Endothelial cell of umbilical vein (primary cell): ENCODE results near the gene VWA7. TPM values are rescaled to one million over a fixed set of nuclear protein-coding genes. Genes with fewer than 3 reads are reported as not detected.
A peak's percentile ranks its signal among the peaks of the same experiment; 100 is the strongest.

Source experiments
- BruUV-seq: library from RNA; stranded (reverse); fragments of 400-500 nt; replicated peaks from 2 replicates; lab custom pipeline; 2021; lab: Mats Ljungman, UMichigan
- CTCF ChIA-PET: fragments of 300-600, 350-600 bp; sonication (Branson Sonifier 250); formaldehyde crosslinking; loops from one replicate; lab custom pipeline; 2021; ENCODE audit warnings: antibody characterized with exemption, inconsistent platforms; lab: Charles Lee
- POLR2A ChIA-PET: fragments of 300-600, 350-600 bp; sonication (Branson Sonifier 250); formaldehyde crosslinking; loops from one replicate; lab custom pipeline; 2021; ENCODE audit warnings: antibody characterized with exemption, inconsistent platforms; lab: Charles Lee
- DNase-seq: peaks from one replicate; pipeline ENCODE4 v3.0.0-alpha.2; 2011; ENCODE audit warnings: low read depth, low spot score
- FAIRE-seq: peaks from 2 replicates; lab custom pipeline; 2011; peaks lifted over from hg19 to GRCh38; lab: Jason Lieb, UNC
- H2AFZ ChIP-seq: 2 replicates; pipeline ENCODE4 v1.6.0; 2012; ENCODE audit warnings: low read depth, low read length, control low read depth, inconsistent platforms
- H3K27ac ChIP-seq: 2 replicates; pipeline ENCODE4 v1.5.1; 2011; ENCODE audit warnings: low read depth, mild to moderate bottlenecking, control low read depth, low read length, moderate library complexity; ENCODE audit not compliant: insufficient read depth
- H3K27me3 ChIP-seq, 2 experiments: 2 replicates each; pipeline versions ENCODE4 v1.6.0 to v1.6.1; 2011; ENCODE audit warnings: low read length in 2 of 2, mixed read lengths in 1 of 2; ENCODE audit not compliant: control insufficient read depth in 2 of 2, insufficient read depth in 2 of 2
- H3K36me3 ChIP-seq, 2 experiments: 2 replicates in 1 of 2; 3 replicates in 1 of 2; pipeline ENCODE4 v1.5.1; 2011; ENCODE audit warnings: low read length in 2 of 2, mild to moderate bottlenecking in 1 of 2, moderate library complexity in 1 of 2; ENCODE audit not compliant: control insufficient read depth in 2 of 2, insufficient read depth in 2 of 2; ENCODE audit errors: extremely low read depth in 1 of 2
- H3K4me1 ChIP-seq: 3 replicates; pipeline ENCODE4 v1.5.1; 2011; ENCODE audit warnings: mild to moderate bottlenecking, low read length; ENCODE audit not compliant: control insufficient read depth, insufficient read depth; ENCODE audit errors: extremely low read depth
- H3K4me2 ChIP-seq: 2 replicates; pipeline ENCODE4 v1.6.1; 2011; ENCODE audit warnings: low read length, control low read depth, mixed read lengths; ENCODE audit not compliant: insufficient read depth
- H3K4me3 ChIP-seq, 3 experiments: fragments of 200-600 bp in 1 of 3; sonication (generic), shearing (Covaris generic) in 1 of 3; replicated peaks in 1 of 3; 2 replicates each; pipeline ENCODE4 v1.5.1; 2011 to 2016; ENCODE audit warnings: control low read depth in 3 of 3, low read length in 3 of 3, mild to moderate bottlenecking in 2 of 3, inconsistent platforms in 1 of 3, low read depth in 1 of 3, moderate library complexity in 1 of 3; ENCODE audit not compliant: insufficient read depth in 1 of 3
- H3K79me2 ChIP-seq: 2 replicates; pipeline ENCODE4 v1.6.0; 2012; ENCODE audit warnings: low read length, inconsistent platforms; ENCODE audit not compliant: control insufficient read depth, insufficient read depth
- H3K9ac ChIP-seq: replicated peaks from 2 replicates; pipeline ENCODE3; 2011; ENCODE audit warnings: low read length, control low read depth; ENCODE audit not compliant: insufficient read depth; ENCODE audit errors: extremely low read depth
- H3K9me1 ChIP-seq: replicated peaks from 3 replicates; pipeline ENCODE4 v1.6.0; 2011; ENCODE audit warnings: mild to moderate bottlenecking, low read length; ENCODE audit not compliant: control insufficient read depth, insufficient read depth; ENCODE audit errors: extremely low read depth
- H3K9me3 ChIP-seq: replicated peaks from 2 replicates; pipeline ENCODE4 v1.5.1; 2012; ENCODE audit warnings: low read length, inconsistent platforms; ENCODE audit not compliant: control insufficient read depth, insufficient read depth
- H4K20me1 ChIP-seq: replicated peaks from 2 replicates; pipeline ENCODE3; 2011; ENCODE audit warnings: mild to moderate bottlenecking, low read length; ENCODE audit not compliant: control insufficient read depth, insufficient read depth; ENCODE audit errors: extremely low read depth
- CTCF ChIP-seq, 2 donors: IDR thresholded peaks; 1 replicate in 1 of 2; 2 replicates in 1 of 2; pipeline ENCODE4 v1.5.1; 2011; ENCODE audit warnings: low read length in 2 of 2, mild to moderate bottlenecking in 2 of 2, moderate library complexity in 2 of 2, control low read depth in 1 of 2, inconsistent platforms in 1 of 2, low read depth in 1 of 2; ENCODE audit not compliant: insufficient read depth in 1 of 2; ENCODE audit errors: extremely low read depth in 1 of 2
- EZH2 ChIP-seq: IDR thresholded peaks from 2 replicates; pipeline ENCODE4 v1.6.1; 2012; ENCODE audit warnings: borderline replicate concordance, low read depth, mild to moderate bottlenecking, moderate library complexity, low read length, inconsistent platforms; ENCODE audit not compliant: severe bottlenecking
- FOS ChIP-seq: IDR thresholded peaks from 2 replicates; pipeline ENCODE4 v1.6.1; 2011; ENCODE audit warnings: mild to moderate bottlenecking, low read length, moderate library complexity, borderline replicate concordance; ENCODE audit not compliant: insufficient read depth
- GATA2 ChIP-seq: IDR thresholded peaks from 2 replicates; pipeline ENCODE4 v1.7.0; 2011; ENCODE audit warnings: low read depth, mild to moderate bottlenecking, moderate library complexity, mixed read lengths, low read length; ENCODE audit not compliant: insufficient read length, insufficient read depth
- JUN ChIP-seq: IDR thresholded peaks from 2 replicates; pipeline ENCODE4 v1.6.1; 2011; ENCODE audit warnings: borderline replicate concordance, low read depth; ENCODE audit not compliant: insufficient read length, insufficient read depth
- MAX ChIP-seq: IDR thresholded peaks from 2 replicates; pipeline ENCODE4 v1.6.1; 2011; ENCODE audit not compliant: insufficient read depth, insufficient read length
- MYC ChIP-seq: IDR thresholded peaks from one replicate; pipeline ENCODE4 v1.6.1; 2011; ENCODE audit warnings: mild to moderate bottlenecking, low read depth, low read length
- POLR2A ChIP-seq: IDR thresholded peaks from 2 replicates; pipeline ENCODE4 v1.6.1; 2012; ENCODE audit warnings: low read depth, mild to moderate bottlenecking, control low read depth, low read length
- POLR2AphosphoS5 ChIP-seq: IDR thresholded peaks from 2 replicates; pipeline ENCODE4 v1.6.1; 2012; ENCODE audit warnings: low read depth, mild to moderate bottlenecking, control low read depth, low read length, moderate library complexity; ENCODE audit not compliant: insufficient read depth
- dilution Hi-C: fragments of 300-500 bp; cut with MboI; formaldehyde crosslinking; loops from one replicate; pipeline ENCODE4 v1.15.0; 2019; ENCODE audit warnings: low sequenced_read_pairs; ENCODE audit not compliant: extremely low pct_ligation_motif_present
- intact Hi-C: fragments of 100-400 bp; cut with micrococcal nuclease; formaldehyde crosslinking; loops from one replicate; pipeline ENCODE4 v1.10.0; 2022
- polyA plus RNA-seq, 4 experiments: library from polyadenylated mRNA; depleted of rRNA in 3 of 4; stranded (reverse) in 3 of 4; unstranded in 1 of 4; fragments of >200 nt; gene quantifications; 2 replicates each; pipeline versions ENCODE4 v1.2.1 to v1.2.3, GENCODE V29; 2011 to 2012; ENCODE audit warnings: missing spikeins in 1 of 4
- total RNA-seq: library from RNA; stranded (reverse); gene quantifications from 2 replicates; pipeline ENCODE4 v1.2.3, GENCODE V29; 2021

VWA7 gene
- total and polyA plus RNA-seq, 2 donors (not counting 3 experiments of a cell fraction or from before 2014, with no cell fraction given) = 0.11 to 0.51 TPM

GRCh38 chr6:31795616-31796298 is 18.6 kb upstream of the VWA7 start, which contains the start of gene VARS1:
VARS1 (minus strand) TSS chr6:31795752; CDS start chr6:31795217, 535 bp downstream.
- no peaks in the 10 kb centered on the region for H4K20me1 ChIP-seq
- H3K36me3 ChIP-seq = peaks cover 0 to 4% of the 10 kb centered on the region in 2 experiments
- POLR2A ChIA-PET = interaction anchor here (1.0 to 1.1 kb wide), 3 partner anchors 11 to 32 kb away, joined by 6 to 13 read pairs (median 11); partner anchors contain the start of genes HSPA1A, HSPA1B, HSPA1L and LSM2
- intact Hi-C loops (loop anchor here (1.0 to 2.0 kb wide), 6 partner anchors 11 to 92 kb away; partner anchors contain the start of genes ABHD16A, HSPA1A, HSPA1B and HSPA1L), dilution Hi-C loops (no loop called here)
- H3K4me1 ChIP-seq = peaks cover 15% of the 10 kb centered on the region
- DNase-seq = peak; percentile 87
- TF ChIP-seq POLR2AphosphoS5 = peak; percentile 88
- no peak for TF ChIP-seq GATA2
- TF ChIP-seq MAX = peak; percentile 83
- no peak for TF ChIP-seq POLR2A
- TF ChIP-seq MYC = peak; percentile 34
- TF ChIP-seq CTCF (IDR thresholded peaks at IDR 0.05; ENCODE audit: extremely low read depth in 1 of 2, insufficient read depth in 1 of 2, low read depth in 1 of 2, low read length in 2 of 2) = peak; percentile 78 to 88
- no peak for TF ChIP-seq FOS
- no peak for TF ChIP-seq JUN
- no peak for TF ChIP-seq EZH2
- peak within 1 kb of the TSS; percentile 89 for H3K27ac ChIP-seq
- BruUV-seq = no TSS peak
- H3K9me3 ChIP-seq = no peaks in the 10 kb centered on the region
- H3K9ac ChIP-seq = peak within 1 kb of the TSS; percentile 95
- CTCF ChIA-PET = interaction anchor here (0.6 to 3.0 kb wide), 19 partner anchors 11 to 250 kb away, joined by 3 to 28 read pairs (median 4); partner anchors contain the start of genes ATP6V1G2, C6orf47, CLIC1 and HSPA1A
- FAIRE-seq = peak; percentile 95
- no peaks in the 10 kb centered on the region for H3K9me1 ChIP-seq
- peaks cover 18% of the 10 kb centered on the region for H3K79me2 ChIP-seq
- peak within 1 kb of the TSS; percentile 82 for H3K4me2 ChIP-seq
- H3K27me3 ChIP-seq = no peaks in the 10 kb centered on the region
- H3K4me3 ChIP-seq = peak within 1 kb of the TSS; percentile 49 to 71 (median 67)
- peak within 1 kb of the TSS; percentile 78 for H2AFZ ChIP-seq
